SK-N-MC (cell line): ENCODE data around the gene GREB1L.

Source experiments
- DNase-seq: peaks from one replicate; pipeline ENCODE4 v3.0.0-alpha.2; 2011; ENCODE audit warnings: low read depth, low spot score
- H3K27ac ChIP-seq: fragments of 200-600 bp; sonication (generic); 2 replicates; pipeline ENCODE4 v1.5.1; 2016; ENCODE audit warnings: mixed run types
- H3K36me3 ChIP-seq: fragments of 200-600 bp; sonication (generic); 2 replicates; pipeline ENCODE4 v1.6.1; 2017; ENCODE audit warnings: antibody characterized with exemption, low read length, mixed read lengths; ENCODE audit not compliant: insufficient read depth
- H3K4me3 ChIP-seq: fragments of 200-600 bp; sonication (generic); 2 replicates; pipeline ENCODE4 v1.5.1; 2016
- H3K9ac ChIP-seq: fragments of 200-600 bp; sonication (generic); 2 replicates; pipeline ENCODE4 v1.8.0; 2017; ENCODE audit warnings: mixed run types, mixed read lengths; ENCODE audit not compliant: insufficient read length
- H3K9me3 ChIP-seq: fragments of 200-600 bp; sonication (generic); 2 replicates; pipeline ENCODE4 v1.6.1; 2017; ENCODE audit warnings: low read depth, mild to moderate bottlenecking, antibody characterized with exemption, low read length, moderate library complexity, mixed read lengths
- EZH2 ChIP-seq: fragments of 200-600 bp; sonication (generic); IDR thresholded peaks from one replicate; pipeline ENCODE4 v1.6.1; 2017; ENCODE audit warnings: antibody characterized with exemption
- FOXP2 ChIP-seq: optimal IDR thresholded peaks from 2 replicates; pipeline ENCODE3; 2011; ENCODE audit warnings: mild to moderate bottlenecking, moderate library complexity; ENCODE audit not compliant: insufficient read depth; ENCODE audit errors: extremely low read length, control extremely low read depth
- POLR2AphosphoS5 ChIP-seq: IDR thresholded peaks from 2 replicates; pipeline ENCODE4 v1.6.1; 2012; ENCODE audit warnings: mild to moderate bottlenecking, low read depth, low read length, borderline replicate concordance

The GREB1L gene

GRCh38 chr18:21474621-21475020 is 232.6 kb downstream of the GREB1L start:
- Histone ChIP-seq H3K4me3 (no peak overlapping the region), H3K9me3 (no peaks in the 10 kb centered on the region), H3K36me3 (no peaks in the 10 kb centered on the region), H3K9ac (no peak overlapping the region), H3K27ac (no peak overlapping the region)
- TF ChIP-seq POLR2AphosphoS5: no peak
- no peak for TF ChIP-seq EZH2
- TF ChIP-seq FOXP2: no peak
- DNase-seq: no peak

- Histone ChIP-seq H3K27ac (no peak overlapping the region), H3K36me3 (no peaks in the 10 kb centered on the region), H3K9me3 (no peaks in the 10 kb centered on the region), H3K4me3 (no peak overlapping the region), H3K9ac (no peak overlapping the region)
- no peak for TF ChIP-seq POLR2AphosphoS5
- TF ChIP-seq EZH2: no peak
- no peak for TF ChIP-seq FOXP2
- no peak for DNase-seq
These were observed 237.7 kb downstream of the GREB1L start for GRCh38 chr18:21479721-21480120.

GRCh38 chr18:21481739-21482138 is 239.7 kb downstream of the GREB1L start:
- no peak overlapping the region for H3K4me3 ChIP-seq
- no peaks in the 10 kb centered on the region for H3K9me3 ChIP-seq
- no peak for TF ChIP-seq POLR2AphosphoS5
- H3K27ac ChIP-seq: no peak overlapping the region
- no peak for DNase-seq
- H3K9ac ChIP-seq: no peak overlapping the region
- H3K36me3 ChIP-seq: no peaks in the 10 kb centered on the region

- Histone ChIP-seq H3K27ac (no peak overlapping the region), H3K4me3 (no peak overlapping the region), H3K9ac (no peak overlapping the region), H3K36me3 (no peaks in the 10 kb centered on the region), H3K9me3 (no peaks in the 10 kb centered on the region)
- TF ChIP-seq POLR2AphosphoS5 (no peak), FOXP2 (no peak), EZH2 (no peak)
- no peak for DNase-seq
These were observed 241.0 kb downstream of the GREB1L start for GRCh38 chr18:21483051-21483450.

GRCh38 chr18:21484851-21485636 is 243.0 kb downstream of the GREB1L start:
- DNase-seq: no peak
- TF ChIP-seq FOXP2 (no peak), POLR2AphosphoS5 (no peak), EZH2 (no peak)
- Histone ChIP-seq H3K9ac (no peak overlapping the region), H3K36me3 (no peaks in the 10 kb centered on the region), H3K4me3 (no peak overlapping the region), H3K9me3 (no peaks in the 10 kb centered on the region), H3K27ac (no peak overlapping the region)

- no peaks in the 10 kb centered on the region for H3K36me3 ChIP-seq
- no peak overlapping the region for H3K9ac ChIP-seq
- TF ChIP-seq POLR2AphosphoS5 (no peak), FOXP2 (no peak), EZH2 (no peak)
- no peak overlapping the region for H3K27ac ChIP-seq
- H3K4me3 ChIP-seq: no peak overlapping the region
- no peaks in the 10 kb centered on the region for H3K9me3 ChIP-seq
- no peak for DNase-seq
These were observed 244.9 kb downstream of the GREB1L start for GRCh38 chr18:21486905-21487437.

- Histone ChIP-seq H3K9me3 (no peaks in the 10 kb centered on the region), H3K4me3 (no peak overlapping the region), H3K9ac (no peak overlapping the region), H3K27ac (no peak overlapping the region), H3K36me3 (no peaks in the 10 kb centered on the region)
- TF ChIP-seq FOXP2: no peak
- no peak for TF ChIP-seq POLR2AphosphoS5
- TF ChIP-seq EZH2: no peak
- peak; percentile 14 for DNase-seq
These were observed 247.2 kb downstream of the GREB1L start for GRCh38 chr18:21489119-21489750.

GRCh38 chr18:21489919-21490495 is 248.0 kb downstream of the GREB1L start:
- H3K9ac ChIP-seq: no peak overlapping the region
- H3K9me3 ChIP-seq: no peaks in the 10 kb centered on the region
- TF ChIP-seq POLR2AphosphoS5 (no peak), EZH2 (no peak), FOXP2 (no peak)
- H3K27ac ChIP-seq: no peak overlapping the region
- no peaks in the 10 kb centered on the region for H3K36me3 ChIP-seq
- no peak overlapping the region for H3K4me3 ChIP-seq
- no peak for DNase-seq

GRCh38 chr18:21490748-21491147 is 248.7 kb downstream of the GREB1L start:
- no peak overlapping the region for H3K27ac ChIP-seq
- no peak for TF ChIP-seq FOXP2
- TF ChIP-seq EZH2: no peak
- no peak for TF ChIP-seq POLR2AphosphoS5
- no peaks in the 10 kb centered on the region for H3K36me3 ChIP-seq
- no peaks in the 10 kb centered on the region for H3K9me3 ChIP-seq
- no peak for DNase-seq
- no peak overlapping the region for H3K9ac ChIP-seq
- H3K4me3 ChIP-seq: no peak overlapping the region
